Inferior parietal cortex (tissue), 1 donor: ENCODE results near the gene GABRR2.

Experiments
- DNase-seq: peaks from one replicate; pipeline ENCODE4 v3.0.0-alpha.2; 2016; ENCODE audit errors: extremely low spot score

Gene GABRR2

GRCh38 chr6:89315249-89315885, at the start of gene GABRR2:
Gene GABRR2, minus strand, starts transcription at chr6:89315299. Its CDS starts 134 bp downstream, at chr6:89315165.
- DNase-seq: no peak

- no peak for DNase-seq
Observed at GRCh38 chr6:89364586-89364985, 49.5 kb upstream of the GABRR2 start.

- DNase-seq: no peak
Observed at GRCh38 chr6:89361171-89361570, 46.1 kb upstream of the GABRR2 start.

- DNase-seq: no peak
Observed at GRCh38 chr6:89360415-89360999, 45.4 kb upstream of the GABRR2 start.

- no peak for DNase-seq
Observed at GRCh38 chr6:89359561-89359960, 44.5 kb upstream of the GABRR2 start.

- no peak for DNase-seq
Observed at GRCh38 chr6:89357390-89357789, 42.3 kb upstream of the GABRR2 start.

GRCh38 chr6:89356642-89357170, 41.6 kb upstream of the GABRR2 start:
- no peak for DNase-seq

GRCh38 chr6:89355511-89356194, 40.6 kb upstream of the GABRR2 start:
- no peak for DNase-seq

- DNase-seq: no peak
Observed at GRCh38 chr6:89353702-89354392, 38.7 kb upstream of the GABRR2 start.

- no peak for DNase-seq
Observed at GRCh38 chr6:89353118-89353556, 38.0 kb upstream of the GABRR2 start.

GRCh38 chr6:89352278-89353117, 37.4 kb upstream of the GABRR2 start, which contains the start of gene UBE2J1:
Gene UBE2J1, minus strand, starts transcription at chr6:89352722. Its CDS starts 153 bp downstream, at chr6:89352569.
- DNase-seq: peak; percentile 70

GRCh38 chr6:89351671-89352277, 36.7 kb upstream of the GABRR2 start:
- peak; percentile 51 for DNase-seq

GRCh38 chr6:89350281-89350966, 35.3 kb upstream of the GABRR2 start:
- DNase-seq: no peak

GRCh38 chr6:89348372-89348771, 33.3 kb upstream of the GABRR2 start:
- DNase-seq: no peak

- no peak for DNase-seq
Observed at GRCh38 chr6:89347825-89348224, 32.7 kb upstream of the GABRR2 start.

- no peak for DNase-seq
Observed at GRCh38 chr6:89346433-89346832, 31.3 kb upstream of the GABRR2 start.

GRCh38 chr6:89339565-89339964, 24.5 kb upstream of the GABRR2 start:
- no peak for DNase-seq

- DNase-seq: no peak
Observed at GRCh38 chr6:89335164-89335563, 20.1 kb upstream of the GABRR2 start.

GRCh38 chr6:89330910-89331309, 15.8 kb upstream of the GABRR2 start:
- no peak for DNase-seq

- DNase-seq: no peak
Observed at GRCh38 chr6:89328976-89329375, 13.9 kb upstream of the GABRR2 start.
